GM18508 (cell line): Measurements from ENCODE around the gene CHRDL1.
"Not testable (repeated sequence)": the region's sequence is repeated elsewhere in the genome, so short reads cannot be mapped to it uniquely, and the experiment has no call there.

Experiments used
- ATAC-seq: cut with Tn5 transposase; IDR thresholded peaks from one replicate; pipeline ENCODE4 v1.9.1; 2021; ENCODE audit warnings: moderate number of reproducible peaks; ENCODE audit not compliant: insufficient read depth, unreplicated experiment

The CHRDL1 gene

GRCh38 chrX:110795645-110796406 is at the start of gene CHRDL1:
Gene CHRDL1 (minus strand): TSS chrX:110795817. CDS start chrX:110792181, 3,636 bp downstream.
- ATAC-seq: no peak

GRCh38 chrX:110836982-110837381 is 41.4 kb upstream of the CHRDL1 start:
- no peak for ATAC-seq

GRCh38 chrX:110836451-110836850 is 40.8 kb upstream of the CHRDL1 start:
- ATAC-seq: no peak

GRCh38 chrX:110836001-110836400 is 40.4 kb upstream of the CHRDL1 start:
- ATAC-seq: no peak

- ATAC-seq: no peak
Measured at GRCh38 chrX:110825972-110826371, 30.4 kb upstream of the CHRDL1 start.

- ATAC-seq: not testable (repeated sequence)
Measured at GRCh38 chrX:110816543-110816942, 20.9 kb upstream of the CHRDL1 start.

GRCh38 chrX:110806145-110806544 is 10.5 kb upstream of the CHRDL1 start:
- no peak for ATAC-seq

GRCh38 chrX:110805303-110805702 is 9.7 kb upstream of the CHRDL1 start:
- no peak for ATAC-seq

- ATAC-seq: no peak
Measured at GRCh38 chrX:110804446-110804845, 8.8 kb upstream of the CHRDL1 start.

- no peak for ATAC-seq
Measured at GRCh38 chrX:110803506-110803905, 7.9 kb upstream of the CHRDL1 start.

GRCh38 chrX:110796407-110796697 is 735 bp upstream of the CHRDL1 start:
- ATAC-seq: no peak

- no peak for ATAC-seq
Measured at GRCh38 chrX:110794601-110795000, 1.0 kb downstream of the CHRDL1 start.

GRCh38 chrX:110791071-110791470 is 4.5 kb downstream of the CHRDL1 start:
- ATAC-seq: no peak

- no peak for ATAC-seq
Measured at GRCh38 chrX:110786486-110786885, 9.1 kb downstream of the CHRDL1 start.

GRCh38 chrX:110759785-110760184 is 35.8 kb downstream of the CHRDL1 start:
- no peak for ATAC-seq

- no peak for ATAC-seq
Measured at GRCh38 chrX:110758781-110759422, 36.7 kb downstream of the CHRDL1 start.

- no peak for ATAC-seq
Measured at GRCh38 chrX:110755611-110756010, 40.0 kb downstream of the CHRDL1 start.

- no peak for ATAC-seq
Measured at GRCh38 chrX:110755061-110755460, 40.6 kb downstream of the CHRDL1 start.

- ATAC-seq: no peak
Measured at GRCh38 chrX:110750526-110751189, 45.0 kb downstream of the CHRDL1 start.

GRCh38 chrX:110748256-110748806 is 47.3 kb downstream of the CHRDL1 start:
- ATAC-seq: no peak

GRCh38 chrX:110746014-110746413 is 49.6 kb downstream of the CHRDL1 start:
- no peak for ATAC-seq
